Inferior parietal cortex (tissue), 1 donor: ENCODE results near the gene OR6C1.
"Not testable (repeated sequence)": the region's sequence is repeated elsewhere in the genome, so short reads cannot be mapped to it uniquely, and the experiment has no call there.

Experiments used
- DNase-seq: peaks from one replicate; pipeline ENCODE4 v3.0.0-alpha.2; 2016; ENCODE audit errors: extremely low spot score

Gene OR6C1

GRCh38 chr12:55314043-55314442, at the start of gene OR6C1:
Gene OR6C1, plus strand, starts transcription at chr12:55314343. Its CDS starts 6,257 bp downstream, at chr12:55320600.
- DNase-seq, result no peak

- DNase-seq, result peak; percentile 8
Measured at GRCh38 chr12:55280991-55281390, 33.2 kb upstream of the OR6C1 start.

GRCh38 chr12:55289999-55290398, 24.1 kb upstream of the OR6C1 start:
- DNase-seq, result no peak

GRCh38 chr12:55296469-55296868, 17.7 kb upstream of the OR6C1 start, which contains the start of gene OR6C6:
Gene OR6C6, minus strand, starts transcription at chr12:55296569. Its CDS starts 1,337 bp downstream, at chr12:55295232.
- DNase-seq, result no peak

- DNase-seq, result no peak
Measured at GRCh38 chr12:55320201-55320600, 6.1 kb downstream of the OR6C1 start.

GRCh38 chr12:55325801-55326200, 11.7 kb downstream of the OR6C1 start:
- not testable (repeated sequence) for DNase-seq

- DNase-seq, result no peak
Measured at GRCh38 chr12:55330446-55330845, 16.3 kb downstream of the OR6C1 start, which contains the start of gene OR6C3. Gene OR6C3, plus strand, starts transcription at chr12:55330746. Its CDS starts 955 bp downstream, at chr12:55331701.

GRCh38 chr12:55336002-55336401, 21.9 kb downstream of the OR6C1 start:
- no peak for DNase-seq

GRCh38 chr12:55355338-55355737, 41.2 kb downstream of the OR6C1 start:
- not testable (repeated sequence) for DNase-seq

- no peak for DNase-seq
Measured at GRCh38 chr12:55362675-55363074, 48.5 kb downstream of the OR6C1 start, which contains the start of gene OR6C75. Gene OR6C75, plus strand, starts transcription at chr12:55362975. Its CDS starts 2,136 bp downstream, at chr12:55365111.

- no peak for DNase-seq
Measured at GRCh38 chr12:55365086-55365485, 50.9 kb downstream of the OR6C1 start.
